ENCODE measurements around the gene NEMP1. TPM values are rescaled to one million over a fixed set of nuclear protein-coding genes. Genes with fewer than 3 reads are reported as not detected.
"Not testable (repeated sequence)": the region's sequence is repeated elsewhere in the genome, so short reads cannot be mapped to it uniquely, and the experiment has no call there.

Gene NEMP1
- total RNA-seq, 2 donors from 2014 or later: 2.3 to 5.2 TPM

GRCh38 chr12:57031138-57031725, 47.4 kb downstream of the NEMP1 start:
- intact Hi-C loops (cut with DNase I): no loop called here
- no peak for ATAC-seq
- WGBS, 2 donors: 30 to 32% methylated on average over 2 of the region's 2 CpGs

GRCh38 chr12:57029457-57029856, 49.1 kb downstream of the NEMP1 start:
- Histone ChIP-seq H3K36me3 (replicated peaks in 1 of 2; ENCODE audit: insufficient read depth in 1 of 2, low read depth in 2 of 2) (no peaks in the 10 kb centered on the region), H3K9me3 (no peaks in the 10 kb centered on the region), H3K4me1 (no peaks in the 10 kb centered on the region), H3K27me3 (no peaks in the 10 kb centered on the region), H3K4me3 (no peak overlapping the region), H3K27ac (no peak overlapping the region)
- TF ChIP-seq CTCF (IDR thresholded peaks at IDR 0.05) (no peak), POLR2A (IDR thresholded peaks at IDR 0.05) (no peak)
- DNase-seq (no peak), ATAC-seq (no peak)
- intact Hi-C loops (cut with DNase I): no loop called here
- WGBS, 2 donors: 82 to 84% methylated on average over 6 to 7 of the region's 7 CpGs

More at GRCh38 chr12:57031138-57031725, 47.4 kb downstream of the NEMP1 start:
- H3K4me3 ChIP-seq: no peak overlapping the region
- H3K27ac ChIP-seq: no peak overlapping the region
- no peaks in the 10 kb centered on the region for H3K9me3 ChIP-seq
- no peak for DNase-seq
- H3K27me3 ChIP-seq: no peaks in the 10 kb centered on the region
- H3K36me3 ChIP-seq (replicated peaks in 1 of 2; ENCODE audit: insufficient read depth in 1 of 2, low read depth in 2 of 2): no peaks in the 10 kb centered on the region
- no peaks in the 10 kb centered on the region for H3K4me1 ChIP-seq
- TF ChIP-seq POLR2A (IDR thresholded peaks at IDR 0.05) (no peak), CTCF (IDR thresholded peaks at IDR 0.05) (no peak)

GRCh38 chr12:57027805-57028153, 50.8 kb downstream of the NEMP1 start:
- Histone ChIP-seq H3K36me3 (replicated peaks in 1 of 2; ENCODE audit: insufficient read depth in 1 of 2, low read depth in 2 of 2) (no peaks in the 10 kb centered on the region), H3K27me3 (no peaks in the 10 kb centered on the region), H3K9me3 (no peaks in the 10 kb centered on the region), H3K4me3 (no peak overlapping the region), H3K27ac (no peak overlapping the region), H3K4me1 (no peaks in the 10 kb centered on the region)
- ATAC-seq (no peak), DNase-seq (no peak)
- 52 to 56% methylated on average over 5 of the region's 5 CpGs for WGBS, 2 donors
- intact Hi-C loops (cut with DNase I): no loop called here
- TF ChIP-seq CTCF (IDR thresholded peaks at IDR 0.05) (no peak), POLR2A (IDR thresholded peaks at IDR 0.05) (no peak)

GRCh38 chr12:57027011-57027804, 51.4 kb downstream of the NEMP1 start:
- WGBS, 2 donors: 50 to 54% methylated on average over 13 of the region's 13 CpGs
- Histone ChIP-seq H3K27ac (no peak overlapping the region), H3K4me1 (no peaks in the 10 kb centered on the region), H3K4me3 (no peak overlapping the region), H3K36me3 (replicated peaks in 1 of 2; ENCODE audit: insufficient read depth in 1 of 2, low read depth in 2 of 2) (no peaks in the 10 kb centered on the region), H3K9me3 (no peaks in the 10 kb centered on the region), H3K27me3 (no peaks in the 10 kb centered on the region)
- TF ChIP-seq POLR2A (IDR thresholded peaks at IDR 0.05) (no peak), CTCF (IDR thresholded peaks at IDR 0.05) (no peak)
- no peak for ATAC-seq
- DNase-seq: no peak
- intact Hi-C loops (cut with DNase I): no loop called here

GRCh38 chr12:57025196-57025595, 53.4 kb downstream of the NEMP1 start:
- ATAC-seq (no peak), DNase-seq (no peak)
- Histone ChIP-seq H3K27me3 (no peaks in the 10 kb centered on the region), H3K9me3 (no peaks in the 10 kb centered on the region), H3K27ac (no peak overlapping the region), H3K36me3 (replicated peaks in 1 of 2; ENCODE audit: insufficient read depth in 1 of 2, low read depth in 2 of 2) (no peaks in the 10 kb centered on the region), H3K4me1 (no peaks in the 10 kb centered on the region), H3K4me3 (no peak overlapping the region)
- TF ChIP-seq CTCF (IDR thresholded peaks at IDR 0.05): no peak
- no peak for TF ChIP-seq POLR2A (IDR thresholded peaks at IDR 0.05)
- WGBS, 2 donors: 51 to 72% methylated on average over 2 of the region's 2 CpGs
- intact Hi-C loops (cut with DNase I): no loop called here

- H3K36me3 ChIP-seq (replicated peaks in 1 of 2; ENCODE audit: insufficient read depth in 1 of 2, low read depth in 2 of 2); intact Hi-C loops (cut with DNase I); H3K4me3 ChIP-seq; H3K4me1 ChIP-seq; H3K27ac ChIP-seq; DNase-seq; H3K9me3 ChIP-seq; H3K27me3 ChIP-seq; ATAC-seq: not testable (repeated sequence)
- 90 to 94% methylated on average over 5 of the region's 5 CpGs for WGBS, 2 donors
Measured at GRCh38 chr12:57022324-57022723, 56.3 kb downstream of the NEMP1 start.
